GM21619 (cell line): ENCODE results near the gene CNTNAP5.
"Not testable (repeated sequence)": the region's sequence is repeated elsewhere in the genome, so short reads cannot be mapped to it uniquely, and the experiment has no call there.

Experiments
- ATAC-seq: cut with Tn5 transposase; IDR thresholded peaks from one replicate; pipeline ENCODE4 v1.9.1; 2021; ENCODE audit not compliant: unreplicated experiment

The CNTNAP5 gene

GRCh38 chr2:124407836-124408534 lies 382.9 kb downstream of the CNTNAP5 start:
- not testable (repeated sequence) for ATAC-seq

GRCh38 chr2:124424074-124424473 lies 399.0 kb downstream of the CNTNAP5 start:
- no peak for ATAC-seq

- no peak for ATAC-seq
Observed at GRCh38 chr2:124426122-124426521, 401.0 kb downstream of the CNTNAP5 start.

GRCh38 chr2:124426625-124427024 lies 401.5 kb downstream of the CNTNAP5 start:
- ATAC-seq, result no peak

- ATAC-seq, result no peak
Observed at GRCh38 chr2:124437811-124438210, 412.7 kb downstream of the CNTNAP5 start.

GRCh38 chr2:124450481-124450880 lies 425.4 kb downstream of the CNTNAP5 start:
- ATAC-seq, result no peak

- no peak for ATAC-seq
Observed at GRCh38 chr2:124476291-124476690, 451.2 kb downstream of the CNTNAP5 start.

- no peak for ATAC-seq
Observed at GRCh38 chr2:124478761-124479160, 453.7 kb downstream of the CNTNAP5 start.

- no peak for ATAC-seq
Observed at GRCh38 chr2:124480958-124481357, 455.9 kb downstream of the CNTNAP5 start.

GRCh38 chr2:124482044-124482443 lies 457.0 kb downstream of the CNTNAP5 start:
- ATAC-seq, result no peak

GRCh38 chr2:124482551-124482950 lies 457.5 kb downstream of the CNTNAP5 start:
- ATAC-seq, result no peak

GRCh38 chr2:124485659-124486058 lies 460.6 kb downstream of the CNTNAP5 start:
- ATAC-seq, result no peak

- no peak for ATAC-seq
Observed at GRCh38 chr2:124489686-124490085, 464.6 kb downstream of the CNTNAP5 start.

- ATAC-seq, result no peak
Observed at GRCh38 chr2:124501575-124502152, 476.6 kb downstream of the CNTNAP5 start.

GRCh38 chr2:124514236-124514635 lies 489.1 kb downstream of the CNTNAP5 start:
- no peak for ATAC-seq

GRCh38 chr2:124520953-124521352 lies 495.9 kb downstream of the CNTNAP5 start:
- ATAC-seq, result no peak

- ATAC-seq, result no peak
Observed at GRCh38 chr2:124523096-124523495, 498.0 kb downstream of the CNTNAP5 start.

GRCh38 chr2:124524155-124524915 lies 499.2 kb downstream of the CNTNAP5 start:
- ATAC-seq, result no peak

GRCh38 chr2:124526221-124526620 lies 501.1 kb downstream of the CNTNAP5 start:
- ATAC-seq, result no peak

GRCh38 chr2:124530203-124530602 lies 505.1 kb downstream of the CNTNAP5 start:
- no peak for ATAC-seq

- no peak for ATAC-seq
Observed at GRCh38 chr2:124533226-124533954, 508.3 kb downstream of the CNTNAP5 start.
